GM20431 (cell line): ENCODE measurements around the gene SHC2.
"Not testable (repeated sequence)": the region's sequence is repeated elsewhere in the genome, so short reads cannot be mapped to it uniquely, and the experiment has no call there.

ENCODE experiments used
- in situ Hi-C: fragments of 300-500 bp; cut with MseI, MboI; formaldehyde crosslinking; loops from one replicate; pipeline ENCODE4 v1.15.0; 2020; ENCODE audit warnings: low sequenced_read_pairs; ENCODE audit not compliant: unreplicated experiment

The SHC2 gene

GRCh38 chr19:455031-455705 lies 5.7 kb downstream of the SHC2 start:
- in situ Hi-C loops, result no loop called here

GRCh38 chr19:453606-454005 lies 7.2 kb downstream of the SHC2 start:
- in situ Hi-C loops, result no loop called here

- in situ Hi-C loops, result no loop called here
These were observed 8.0 kb downstream of the SHC2 start for GRCh38 chr19:452829-453228.

GRCh38 chr19:450912-451481 lies 9.8 kb downstream of the SHC2 start:
- in situ Hi-C loops, result not testable (repeated sequence)

DNA sequence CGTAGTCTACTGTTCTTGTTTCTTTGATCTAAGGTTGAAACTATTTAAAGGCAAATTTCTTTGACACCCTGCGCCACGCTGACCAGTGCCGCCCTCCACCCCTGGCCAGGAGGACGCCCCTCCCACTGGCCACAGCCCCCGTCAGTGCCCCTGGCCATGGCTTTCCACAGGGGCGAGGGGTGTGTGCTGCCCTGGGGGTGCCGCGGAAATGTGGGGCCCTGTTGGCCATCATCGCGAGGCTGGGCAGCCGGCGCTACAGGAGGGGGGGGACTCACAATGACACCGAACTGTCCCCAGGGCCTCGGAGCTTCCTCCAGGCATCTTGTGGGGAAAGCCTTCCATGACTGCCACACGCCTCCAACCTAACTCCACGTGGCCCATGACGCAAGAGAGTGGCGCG lies 10.9 kb downstream of the SHC2 start:
- in situ Hi-C loops, result no loop called here

DNA sequence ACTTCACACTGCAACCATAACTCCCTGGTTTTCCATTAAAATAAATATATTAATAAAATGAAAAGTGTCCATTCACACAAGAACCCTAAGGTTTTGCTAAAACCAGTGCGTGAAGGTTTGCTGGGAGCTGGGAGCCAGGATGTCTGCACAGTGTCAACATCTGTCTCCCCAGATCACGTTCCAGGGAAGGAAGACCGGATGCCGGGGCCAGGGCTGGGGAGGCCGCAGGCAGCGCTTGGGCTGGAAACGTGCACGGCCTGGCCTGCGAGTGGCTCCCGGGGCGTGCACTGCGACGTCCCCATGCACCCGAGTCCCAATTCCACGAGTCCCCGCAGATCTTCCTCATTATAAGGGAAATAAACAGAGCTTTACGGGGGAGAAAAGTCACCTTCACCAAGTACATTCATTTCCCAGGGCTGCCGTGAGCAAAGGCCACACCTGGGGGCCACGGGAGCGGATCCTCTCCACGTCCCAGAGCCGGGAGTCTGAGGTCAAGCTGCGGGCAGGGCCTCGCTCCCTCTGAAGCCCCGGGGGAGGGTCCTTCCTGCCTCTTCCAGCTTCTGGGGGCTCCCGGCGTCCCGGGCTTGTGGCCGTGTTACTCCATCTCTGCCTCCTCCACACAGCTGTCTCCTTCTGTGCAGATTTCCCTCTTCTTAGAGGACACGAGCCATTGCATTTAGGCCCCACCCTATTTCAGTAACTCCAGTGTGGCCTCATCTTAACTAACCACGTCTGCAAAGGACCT lies 12.8 kb downstream of the SHC2 start:
- in situ Hi-C loops, result no loop called here

- in situ Hi-C loops, result no loop called here
These were observed 13.8 kb downstream of the SHC2 start for GRCh38 chr19:447064-447426.

- in situ Hi-C loops, result no loop called here
These were observed 16.1 kb downstream of the SHC2 start for GRCh38 chr19:444677-445210.

DNA sequence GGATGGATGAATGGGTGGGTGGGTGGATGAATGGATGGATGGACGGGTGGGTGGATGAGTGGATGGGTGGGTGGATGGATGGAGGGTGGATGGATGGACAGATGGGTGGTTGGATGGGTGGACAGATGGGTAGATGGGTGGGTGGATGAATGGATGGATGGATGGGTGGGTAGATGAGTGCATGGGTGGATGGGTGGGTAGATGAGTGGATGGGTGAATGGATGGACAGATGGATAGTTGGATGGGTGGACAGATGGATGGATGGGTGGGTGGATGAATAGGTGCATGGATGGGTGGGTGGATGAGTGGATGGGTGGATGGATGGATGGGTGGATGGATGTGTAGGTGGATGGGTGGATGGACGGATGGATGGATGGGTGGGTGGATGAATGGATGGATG lies 17.8 kb downstream of the SHC2 start:
- in situ Hi-C loops, result no loop called here

GRCh38 chr19:442085-442484 lies 18.7 kb downstream of the SHC2 start:
- in situ Hi-C loops, result no loop called here

DNA sequence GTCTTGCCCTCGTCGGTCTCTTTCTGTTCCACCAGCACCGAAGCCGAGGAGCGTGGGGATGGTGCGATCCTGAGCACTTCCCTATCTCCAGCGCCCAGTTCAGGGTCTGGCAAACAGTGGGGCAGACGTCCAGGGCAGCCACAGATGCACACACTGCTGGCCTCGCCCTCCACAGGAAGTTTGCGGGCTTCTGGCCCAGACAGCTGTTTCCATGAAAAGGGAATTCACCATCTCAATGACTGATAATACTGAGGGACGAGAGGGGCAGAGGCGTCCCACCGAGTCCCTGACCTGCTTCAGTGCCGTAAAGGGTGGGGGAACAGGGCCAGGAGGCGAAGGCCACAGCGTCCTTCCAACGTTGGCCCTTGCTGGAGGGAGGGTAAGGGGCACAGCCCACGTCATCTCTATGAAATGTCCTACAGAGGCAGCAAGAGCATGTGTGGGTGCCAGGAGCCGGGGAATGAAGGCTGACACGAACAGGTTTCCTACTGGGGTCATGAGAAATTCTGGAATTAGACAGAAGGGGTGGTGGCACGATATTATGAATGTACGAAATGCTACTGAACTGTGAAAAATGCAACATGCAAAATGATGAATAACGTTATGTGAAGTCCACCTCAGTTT lies 19.5 kb downstream of the SHC2 start:
- in situ Hi-C loops, result no loop called here

- in situ Hi-C loops, result no loop called here
These were observed 20.2 kb downstream of the SHC2 start for GRCh38 chr19:440391-441212.

DNA sequence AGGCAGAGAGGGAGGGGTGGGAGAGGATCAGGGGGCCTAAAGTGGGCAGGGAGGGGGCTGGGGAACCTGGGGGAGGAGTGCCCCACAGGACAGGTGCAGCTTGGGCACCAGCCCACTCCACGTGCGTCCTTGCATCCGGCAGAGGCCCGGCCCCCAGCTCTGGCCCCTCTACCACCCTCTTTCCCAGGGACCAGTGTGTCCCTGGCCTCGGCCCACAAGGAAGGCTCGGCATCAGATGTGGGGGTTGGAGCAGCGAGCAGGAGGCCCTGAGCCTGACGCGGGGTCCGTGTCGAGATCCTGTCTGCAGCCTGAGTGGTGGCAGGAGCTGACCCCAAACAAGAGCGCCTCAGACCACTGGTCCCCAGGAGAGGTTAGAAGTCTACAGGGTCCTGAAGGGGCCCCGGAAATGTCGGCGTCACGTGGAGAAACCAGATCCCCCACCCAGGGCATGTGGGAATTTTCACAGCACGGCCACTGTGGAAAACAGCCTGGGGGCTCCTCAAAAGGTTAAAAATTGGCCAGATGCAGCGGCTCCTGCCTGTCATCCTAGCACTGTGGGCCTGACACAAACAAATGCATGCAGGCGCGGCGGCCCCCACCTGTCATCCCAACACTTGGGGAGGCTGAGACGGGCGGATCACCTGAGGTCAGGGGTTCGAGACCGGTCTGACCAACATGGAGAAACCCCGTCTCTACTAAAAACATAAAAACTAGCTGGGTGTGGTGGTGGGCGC lies 21.5 kb downstream of the SHC2 start:
- in situ Hi-C loops, result no loop called here

GRCh38 chr19:438416-438958 lies 22.3 kb downstream of the SHC2 start:
- in situ Hi-C loops, result no loop called here

- in situ Hi-C loops, result no loop called here
These were observed 23.8 kb downstream of the SHC2 start for GRCh38 chr19:437041-437440.

DNA sequence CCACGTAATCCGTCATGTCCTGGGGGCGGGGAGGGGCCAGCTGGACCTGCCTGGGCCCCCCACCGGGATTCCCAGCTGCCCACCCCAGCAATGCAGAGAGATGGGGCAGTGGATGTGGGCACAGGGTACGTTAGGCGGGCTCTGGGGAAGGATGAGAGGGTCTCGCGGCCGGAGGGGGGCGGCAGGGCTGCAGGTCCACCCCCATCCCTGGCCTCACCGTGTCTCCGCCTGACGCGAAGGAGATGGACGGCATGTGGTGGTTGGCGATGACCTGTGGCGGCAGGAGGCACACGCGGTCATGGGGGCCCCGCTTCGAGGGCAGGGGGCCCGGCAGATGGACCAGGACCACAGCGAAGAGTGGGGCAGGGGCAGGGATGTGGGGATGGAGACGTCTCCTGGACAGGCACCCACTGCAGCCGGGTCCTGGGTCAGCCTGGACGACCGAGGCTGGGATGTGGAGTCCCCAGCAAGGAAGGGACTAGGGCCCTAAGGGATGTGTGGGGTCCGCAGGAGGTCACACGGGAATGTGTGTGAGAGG lies 24.4 kb downstream of the SHC2 start:
- in situ Hi-C loops, result no loop called here

DNA sequence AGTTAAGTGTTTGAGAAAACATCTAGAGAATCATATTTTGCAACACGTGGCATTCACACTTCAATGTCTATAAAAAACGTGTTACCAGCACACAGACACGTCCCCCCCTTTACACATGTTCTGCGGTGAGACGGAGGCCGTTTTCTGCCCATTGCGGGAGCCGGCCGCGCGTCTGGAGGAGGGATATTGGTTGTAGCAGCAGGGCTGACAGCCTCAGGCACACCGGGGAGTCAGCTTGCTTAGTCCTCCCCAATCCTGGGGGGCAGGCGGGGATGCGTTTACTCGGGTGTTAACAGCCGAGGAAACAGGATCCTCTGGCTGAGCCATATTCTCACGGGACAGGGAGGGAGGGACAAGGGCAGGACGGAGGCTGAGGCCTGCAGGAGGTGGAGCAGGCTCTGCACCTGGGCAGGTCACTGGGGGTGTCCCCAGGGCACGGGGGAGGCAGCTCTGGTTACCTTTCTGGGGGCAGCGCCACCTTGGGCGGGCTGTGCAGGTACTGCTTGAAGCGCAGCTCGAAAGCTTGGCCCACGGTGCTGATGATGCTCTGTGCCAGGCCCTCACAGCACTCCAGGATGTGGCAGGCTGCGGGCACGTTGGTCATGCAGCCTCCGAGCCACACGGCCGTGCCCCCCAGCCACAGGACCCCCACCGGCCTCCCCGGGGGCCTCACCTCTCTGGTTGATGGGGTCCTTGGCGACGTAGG lies 25.0 kb downstream of the SHC2 start:
- in situ Hi-C loops, result no loop called here

DNA sequence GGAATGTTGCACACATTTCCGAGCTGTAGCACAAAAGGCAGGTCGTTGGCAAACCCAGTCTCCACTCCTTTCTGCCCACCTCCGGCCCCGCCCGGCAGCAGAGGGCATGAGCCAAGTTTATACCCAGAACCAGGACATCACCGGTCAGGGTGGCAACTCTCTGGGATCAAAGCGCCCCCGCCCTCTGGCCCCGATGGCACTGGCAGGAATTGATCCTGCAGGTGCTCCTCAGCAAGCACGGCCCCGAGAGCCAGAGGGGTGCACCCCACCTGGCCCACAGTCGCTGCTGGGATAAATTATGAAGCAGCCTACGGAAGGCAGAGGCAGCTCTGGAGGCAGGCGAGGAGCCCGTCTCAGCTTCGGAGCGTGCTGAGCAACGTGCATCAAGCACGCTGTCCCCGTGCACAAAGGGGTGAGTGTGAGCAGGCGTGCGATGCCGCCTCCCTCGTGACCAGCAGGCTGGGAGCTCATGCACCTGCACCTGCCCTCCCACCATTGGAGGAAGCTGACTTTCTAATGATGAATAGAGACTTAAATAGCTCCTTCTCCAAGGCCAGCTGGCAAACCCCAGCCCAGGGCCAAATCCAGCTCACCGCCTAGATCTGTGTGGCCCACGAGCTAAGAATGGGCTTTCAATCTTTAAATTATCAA lies 25.7 kb downstream of the SHC2 start:
- in situ Hi-C loops, result no loop called here
